SK-N-SH treated with all-trans-retinoic acid at 6 μM for 48 hours (cell line): Measurements from ENCODE around the gene PPM1H.

ENCODE experiments used
- ARNTL ChIP-seq: fragments of 450-650 bp; formaldehyde crosslinking; IDR thresholded peaks from 2 replicates; pipeline ENCODE4 v1.5.0; 2020; ENCODE audit warnings: low read depth, mild to moderate bottlenecking, moderate library complexity, borderline replicate concordance
- OSR1 ChIP-seq: fragments of 250-450 bp; sonication (Bioruptor Pico); IDR thresholded peaks from 2 replicates; pipeline ENCODE4 v1.8.0; 2022; ENCODE audit warnings: moderate library complexity, mild to moderate bottlenecking, inconsistent platforms
- PATZ1 ChIP-seq: fragments of 250-450 bp; sonication (Bioruptor Pico); IDR thresholded peaks from 2 replicates; pipeline ENCODE4 v1.8.0; 2020; ENCODE audit warnings: mild to moderate bottlenecking, moderate library complexity, borderline replicate concordance
- PPARA ChIP-seq: fragments of 250-450 bp; sonication (Bioruptor Pico); IDR thresholded peaks from 2 replicates; pipeline ENCODE4 v1.5.0; 2020; ENCODE audit warnings: mild to moderate bottlenecking, borderline replicate concordance
- RARB ChIP-seq: fragments of 250-450 bp; sonication (Bioruptor Pico); IDR thresholded peaks from 2 replicates; pipeline ENCODE4 v1.8.0; 2021; ENCODE audit warnings: mild to moderate bottlenecking, moderate library complexity
- SNAI2 ChIP-seq: fragments of 250-450 bp; sonication (Bioruptor Pico); IDR thresholded peaks from 2 replicates; pipeline ENCODE4 v1.5.0; 2020; ENCODE audit warnings: mild to moderate bottlenecking, moderate library complexity
- TOX ChIP-seq: fragments of 250-450 bp; sonication (Bioruptor Pico); IDR thresholded peaks from 2 replicates; pipeline ENCODE4 v1.8.0; 2021; ENCODE audit warnings: mild to moderate bottlenecking, moderate library complexity, borderline replicate concordance
- ZFP30 ChIP-seq: fragments of 450-650 bp; formaldehyde crosslinking; IDR thresholded peaks from 2 replicates; pipeline ENCODE4 v1.5.0; 2022; ENCODE audit warnings: mild to moderate bottlenecking, moderate library complexity
- TF ChIP-seq, protein P1 (sequence below): fragments of 250-450 bp; sonication (Bioruptor Pico); IDR thresholded peaks from 2 replicates; pipeline ENCODE4 v1.5.1; 2020; ENCODE audit warnings: low read depth, mild to moderate bottlenecking, moderate library complexity

DNA sequence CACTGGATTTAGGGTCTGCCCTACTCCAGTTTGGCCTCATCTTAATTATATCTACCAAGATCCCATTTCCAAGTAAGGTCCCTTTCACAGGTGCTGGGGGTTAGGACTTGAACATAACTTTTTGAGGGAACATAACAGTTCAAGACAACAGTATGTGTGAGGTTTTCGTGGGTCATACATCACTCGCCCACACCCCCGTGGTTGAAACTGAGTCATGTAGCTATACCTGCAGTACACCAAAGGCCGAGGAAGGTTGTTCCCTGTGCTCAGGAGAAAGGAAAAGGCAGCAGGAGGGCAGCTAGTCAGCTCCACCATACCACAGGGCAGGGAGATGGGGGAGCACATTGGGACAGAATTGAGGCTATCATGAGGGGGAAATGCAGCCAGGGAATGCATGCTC, 167.0 kb downstream of the PPM1H start:
- TF ChIP-seq RARB (CRISPR knock-in tag) (no peak), TOX (CRISPR knock-in tag) (no peak), PPARA (no peak), OSR1 (CRISPR knock-in tag) (no peak), ZFP30 (CRISPR knock-in tag) (no peak), SNAI2 (CRISPR knock-in tag) (no peak), PATZ1 (no peak), ARNTL (CRISPR knock-in tag) (no peak)
- TF ChIP-seq, protein P1, sequence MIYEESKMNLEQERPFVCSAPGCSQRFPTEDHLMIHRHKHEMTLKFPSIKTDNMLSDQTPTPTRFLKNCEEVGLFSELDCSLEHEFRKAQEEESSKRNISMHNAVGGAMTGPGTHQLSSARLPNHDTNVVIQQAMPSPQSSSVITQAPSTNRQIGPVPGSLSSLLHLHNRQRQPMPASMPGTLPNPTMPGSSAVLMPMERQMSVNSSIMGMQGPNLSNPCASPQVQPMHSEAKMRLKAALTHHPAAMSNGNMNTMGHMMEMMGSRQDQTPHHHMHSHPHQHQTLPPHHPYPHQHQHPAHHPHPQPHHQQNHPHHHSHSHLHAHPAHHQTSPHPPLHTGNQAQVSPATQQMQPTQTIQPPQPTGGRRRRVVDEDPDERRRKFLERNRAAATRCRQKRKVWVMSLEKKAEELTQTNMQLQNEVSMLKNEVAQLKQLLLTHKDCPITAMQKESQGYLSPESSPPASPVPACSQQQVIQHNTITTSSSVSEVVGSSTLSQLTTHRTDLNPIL, result no peak
